NOMO-1 treated with dmso at 0.1 percent for 144 hours (cell line): ENCODE results near the gene BEND2.

Experiments
- DNase-seq: peaks from one replicate; lab custom pipeline; 2025; ENCODE audit not compliant: unreplicated experiment; lab: John Stamatoyannopoulos, UW

The BEND2 gene

GRCh38 chrX:18146009-18146408 is 74.7 kb downstream of the BEND2 start:
- DNase-seq, result no peak

GRCh38 chrX:18136816-18137215 is 83.9 kb downstream of the BEND2 start:
- DNase-seq, result no peak

GRCh38 chrX:18133605-18134004 is 87.1 kb downstream of the BEND2 start:
- DNase-seq, result no peak

- DNase-seq, result no peak
These were observed 91.0 kb downstream of the BEND2 start for GRCh38 chrX:18129690-18130089.

- no peak for DNase-seq
These were observed 93.7 kb downstream of the BEND2 start for GRCh38 chrX:18126971-18127370.

DNA sequence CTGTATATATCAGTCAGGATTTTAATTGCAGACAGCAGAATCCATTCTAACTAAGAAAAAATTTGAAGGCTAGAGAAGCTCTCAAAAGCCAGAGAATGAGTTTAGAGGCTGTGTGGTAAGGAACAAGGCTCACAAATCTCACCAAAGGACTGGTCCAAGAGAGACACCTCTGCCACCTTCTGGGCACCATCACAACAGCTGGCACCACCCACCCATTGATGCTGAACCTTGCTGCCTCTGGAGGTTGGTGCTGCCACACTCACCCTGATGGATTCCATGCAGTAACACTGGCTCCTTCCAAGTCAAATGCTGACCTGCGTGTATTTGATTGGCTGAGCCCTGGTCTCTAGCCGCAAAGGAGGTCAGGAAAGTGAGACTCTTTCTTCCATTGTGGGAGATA is 100.8 kb downstream of the BEND2 start:
- DNase-seq, result no peak
